ENCODE data around the gene RPS21. TPM values are rescaled to one million over a fixed set of nuclear protein-coding genes. Genes with fewer than 3 reads are reported as not detected.

Gene RPS21
- total RNA-seq, 1 donor from 2014 or later, result 1,828 TPM

DNA sequence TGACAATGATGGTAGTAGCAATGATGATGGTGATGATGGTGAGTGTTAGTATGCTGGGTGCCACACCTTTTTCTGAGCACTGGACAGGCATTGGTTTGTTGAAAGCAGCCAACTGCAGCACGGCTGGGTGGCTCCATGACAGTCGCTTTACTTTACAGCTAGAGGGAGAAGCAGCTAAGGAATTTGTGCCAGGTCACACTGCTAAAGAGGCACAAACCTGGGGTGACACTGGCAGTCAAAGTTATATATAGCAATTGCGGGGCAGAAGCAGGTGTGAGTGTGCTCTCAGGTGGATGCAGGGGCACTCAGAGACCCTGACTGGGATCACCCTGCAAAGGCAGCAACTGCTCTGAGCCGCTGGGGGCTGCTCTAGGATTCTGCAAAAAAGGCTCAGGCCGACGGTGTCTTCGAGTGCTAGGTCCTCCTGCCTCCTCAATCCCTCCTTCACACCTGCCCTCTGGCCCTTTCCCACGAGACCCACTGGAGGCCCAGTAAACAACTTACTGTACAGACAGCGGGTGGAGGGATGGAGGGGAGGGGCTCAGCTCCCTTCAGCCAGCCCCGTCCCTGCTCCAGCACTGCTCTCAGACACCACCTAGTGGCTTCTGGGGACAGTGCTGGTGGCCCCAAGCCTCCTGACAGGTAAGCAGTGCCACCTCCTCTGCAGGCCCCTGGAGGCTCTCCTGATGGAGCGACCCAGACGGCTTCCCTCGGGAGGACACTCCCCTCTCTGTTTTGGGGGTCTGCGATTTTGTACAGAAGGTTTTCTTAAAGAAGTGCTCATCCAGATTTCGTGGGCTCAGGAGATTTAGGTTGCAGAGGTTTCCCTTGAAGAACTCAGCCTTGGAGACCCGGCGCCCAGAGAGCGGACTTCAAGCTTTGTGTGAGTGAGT, 4.4 kb upstream of the RPS21 start:
- Histone ChIP-seq H3K36me3 (no peaks in the 10 kb centered on the region), H3K4me3 (no peak overlapping the region), H3K4me1 (peaks cover 14 to 19% of the 10 kb centered on the region in 2 donors), H3K27me3 (no peaks in the 10 kb centered on the region), H3K27ac (no peak overlapping the region), H3K9me3 (no peaks in the 10 kb centered on the region)
- TF ChIP-seq, protein P1, sequence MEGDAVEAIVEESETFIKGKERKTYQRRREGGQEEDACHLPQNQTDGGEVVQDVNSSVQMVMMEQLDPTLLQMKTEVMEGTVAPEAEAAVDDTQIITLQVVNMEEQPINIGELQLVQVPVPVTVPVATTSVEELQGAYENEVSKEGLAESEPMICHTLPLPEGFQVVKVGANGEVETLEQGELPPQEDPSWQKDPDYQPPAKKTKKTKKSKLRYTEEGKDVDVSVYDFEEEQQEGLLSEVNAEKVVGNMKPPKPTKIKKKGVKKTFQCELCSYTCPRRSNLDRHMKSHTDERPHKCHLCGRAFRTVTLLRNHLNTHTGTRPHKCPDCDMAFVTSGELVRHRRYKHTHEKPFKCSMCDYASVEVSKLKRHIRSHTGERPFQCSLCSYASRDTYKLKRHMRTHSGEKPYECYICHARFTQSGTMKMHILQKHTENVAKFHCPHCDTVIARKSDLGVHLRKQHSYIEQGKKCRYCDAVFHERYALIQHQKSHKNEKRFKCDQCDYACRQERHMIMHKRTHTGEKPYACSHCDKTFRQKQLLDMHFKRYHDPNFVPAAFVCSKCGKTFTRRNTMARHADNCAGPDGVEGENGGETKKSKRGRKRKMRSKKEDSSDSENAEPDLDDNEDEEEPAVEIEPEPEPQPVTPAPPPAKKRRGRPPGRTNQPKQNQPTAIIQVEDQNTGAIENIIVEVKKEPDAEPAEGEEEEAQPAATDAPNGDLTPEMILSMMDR (IDR thresholded peaks at IDR 0.05), result peak; percentile 90 to 95 (median 91)
- intact Hi-C loops (cut with DNase I), result loop anchor here (1.0 to 10.0 kb wide), 2 partner anchors 80 to 198 kb away; partner anchors contain the start of genes ADRM1 and MTG2
- DNase-seq (ENCODE audit: low spot score in 2 of 2), result peak in 1 of 2 donors; percentile 88

DNA sequence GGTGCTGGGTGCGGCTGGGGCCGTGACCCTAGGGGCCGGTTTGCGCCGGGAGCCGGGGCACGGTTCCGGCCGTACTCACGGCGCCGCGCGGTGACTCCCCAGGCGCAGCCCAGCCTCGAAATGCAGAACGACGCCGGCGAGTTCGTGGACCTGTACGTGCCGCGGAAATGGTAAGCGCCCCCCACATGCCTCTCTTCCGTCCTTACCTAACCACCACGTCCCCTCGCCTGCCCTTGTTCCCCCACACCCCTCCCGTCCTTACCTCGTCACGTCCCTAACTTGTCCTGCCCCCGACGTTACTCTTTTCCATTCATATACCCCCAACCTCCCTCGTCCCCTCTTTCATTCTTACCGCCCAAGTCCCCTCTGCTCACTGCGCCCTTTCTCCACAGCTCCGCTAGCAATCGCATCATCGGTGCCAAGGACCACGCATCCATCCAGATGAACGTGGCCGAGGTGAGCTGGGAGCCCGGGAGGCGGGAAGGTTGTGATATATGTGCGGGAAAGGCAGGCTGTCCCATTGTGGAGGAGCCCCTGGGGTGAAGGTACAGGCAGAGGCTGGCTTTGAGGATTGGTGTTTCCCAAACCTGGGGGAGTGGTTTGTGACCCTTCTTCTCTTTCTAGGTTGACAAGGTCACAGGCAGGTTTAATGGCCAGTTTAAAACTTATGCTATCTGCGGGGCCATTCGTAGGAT, 463 bp downstream of the RPS21 start:
- Histone ChIP-seq H3K36me3 (peaks cover 11 to 23% of the 10 kb centered on the region in 2 donors), H3K27me3 (no peaks in the 10 kb centered on the region), H3K27ac (peak overlapping the region; percentile 93 to 94), H3K4me1 (peaks cover 15% of the 10 kb centered on the region in 2 donors), H3K4me3 (peak overlapping the region; percentile 81 to 93), H3K9me3 (no peaks in the 10 kb centered on the region)
- DNase-seq (ENCODE audit: low spot score in 2 of 2), result no peak
- intact Hi-C loops (cut with DNase I), result loop anchor here (1.0 to 10.0 kb wide), 5 partner anchors 20 to 410 kb away; partner anchors contain the start of genes ADRM1, CABLES2, MRGBP and MTG2
- TF ChIP-seq, protein P1 (IDR thresholded peaks at IDR 0.05), result no peak

DNA sequence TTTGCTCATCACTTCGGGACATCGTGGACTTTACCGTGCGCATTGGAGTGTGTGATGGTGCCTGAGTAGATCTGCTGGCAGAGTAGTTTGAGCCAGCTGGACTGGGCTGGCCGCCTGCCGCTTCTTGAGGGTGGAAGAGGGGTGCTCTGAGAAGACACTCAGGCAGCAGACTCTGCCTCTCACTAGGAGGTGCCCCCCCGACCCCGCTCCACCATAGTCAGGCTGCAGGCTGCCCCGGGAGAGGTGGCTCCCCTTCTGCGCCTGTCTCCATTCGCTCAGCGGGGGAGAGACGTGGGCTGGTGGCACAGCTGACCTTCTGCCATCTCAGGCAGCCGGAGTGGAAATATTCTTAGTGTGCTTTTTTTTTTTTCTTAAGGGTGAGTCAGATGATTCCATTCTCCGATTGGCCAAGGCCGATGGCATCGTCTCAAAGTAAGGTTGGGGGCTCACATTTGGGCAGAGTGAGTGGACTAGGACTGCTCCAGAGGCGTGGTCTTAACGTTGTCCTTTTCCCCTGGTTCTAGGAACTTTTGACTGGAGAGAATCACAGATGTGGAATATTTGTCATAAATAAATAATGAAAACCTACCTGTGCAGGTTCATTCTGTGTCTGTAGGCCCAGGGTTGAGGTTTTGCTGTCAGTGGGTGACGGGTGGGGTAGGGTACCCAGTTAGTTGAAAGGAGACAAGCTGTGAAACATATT, 1.2 kb downstream of the RPS21 start:
- Histone ChIP-seq H3K27ac (peak overlapping the region in 1 of 2 donors; percentile 93), H3K36me3 (peaks cover 18 to 29% of the 10 kb centered on the region in 2 donors)
- intact Hi-C loops (cut with DNase I), result loop anchor here (1.0 to 10.0 kb wide), 5 partner anchors 19 to 409 kb away; partner anchors contain the start of genes ADRM1, CABLES2, MRGBP and MTG2

DNA sequence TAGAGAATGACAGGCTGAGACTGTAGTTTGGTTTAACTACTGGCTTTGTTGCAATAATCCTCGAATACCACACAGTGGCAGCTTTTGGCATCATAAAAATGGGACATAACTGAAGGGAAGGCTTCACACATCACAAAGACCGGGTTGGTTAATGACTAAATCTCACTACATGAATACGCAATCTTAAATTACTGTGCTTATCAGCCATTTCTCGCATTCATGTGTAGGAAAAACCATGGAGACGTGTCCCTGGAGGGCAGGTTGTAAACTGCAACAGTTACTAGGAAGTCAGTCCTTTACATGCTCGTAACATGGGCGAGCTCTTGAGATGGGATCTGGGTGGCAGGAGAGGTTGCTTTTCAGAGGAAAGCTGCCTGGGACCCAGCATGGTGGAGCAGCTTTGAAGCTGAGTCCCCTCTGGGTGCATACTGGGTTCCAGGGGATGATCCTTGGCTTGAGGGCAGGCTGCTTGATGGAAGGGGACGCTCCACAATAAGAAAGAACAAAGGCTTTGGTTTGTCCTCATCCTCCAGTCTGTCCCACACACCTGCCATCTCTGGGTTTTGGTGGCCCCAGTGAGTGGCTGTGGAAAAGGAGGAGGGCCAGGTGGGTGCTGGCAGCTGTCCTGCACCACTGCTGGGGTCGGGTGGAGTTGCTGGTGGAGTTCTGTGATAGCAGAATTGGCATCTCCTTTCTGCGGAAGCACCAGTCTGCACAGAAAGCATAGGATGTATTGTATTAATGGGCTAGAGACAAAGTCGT, 2.1 kb downstream of the RPS21 start:
- intact Hi-C loops (cut with DNase I), result loop anchor here (5.0 to 10.0 kb wide), 2 partner anchors 204 to 408 kb away; partner anchors contain the start of genes MRGBP and MTG2
- H3K27ac ChIP-seq, result no peak overlapping the region
- TF ChIP-seq, protein P1 (IDR thresholded peaks at IDR 0.05), result no peak
- no peak for DNase-seq (ENCODE audit: low spot score in 2 of 2)
- peaks cover 12 to 15% of the 10 kb centered on the region in 2 donors for H3K4me1 ChIP-seq
- H3K4me3 ChIP-seq, result no peak overlapping the region
- peaks cover 20 to 39% of the 10 kb centered on the region in 2 donors for H3K36me3 ChIP-seq
- no peaks in the 10 kb centered on the region for H3K27me3 ChIP-seq
- H3K9me3 ChIP-seq, result no peaks in the 10 kb centered on the region

More for the DNA sequence above, 1.2 kb downstream of the RPS21 start:
- no peak for DNase-seq (ENCODE audit: low spot score in 2 of 2)
- TF ChIP-seq, protein P1 (IDR thresholded peaks at IDR 0.05), result no peak
- no peaks in the 10 kb centered on the region for H3K27me3 ChIP-seq
- no peaks in the 10 kb centered on the region for H3K9me3 ChIP-seq
- peaks cover 12 to 15% of the 10 kb centered on the region in 2 donors for H3K4me1 ChIP-seq
- H3K4me3 ChIP-seq, result peak overlapping the region; percentile 81 to 93
